Heart left ventricle (tissue), 16 donors: ENCODE results near the gene MTMR4. TPM values are rescaled to one million over a fixed set of nuclear protein-coding genes. Genes with fewer than 3 reads are reported as not detected.

ENCODE experiments used
- ATAC-seq, 4 donors: fragments of 200-7000 bp; cut with Tn5 transposase; one replicate each; pipeline ENCODE4 v1.9.1; 2020 to 2022; ENCODE audit warnings: moderate library complexity in 4 of 4, mild to moderate bottlenecking in 3 of 4, moderate number of reproducible peaks in 1 of 4
- DNase-seq, 5 donors: peaks; one replicate each; pipeline ENCODE4 v3.0.0-alpha.2; 2020
- H3K27ac ChIP-seq, 12 donors: fragments of 200-600 bp; sonication (generic) in 4 of 12; one replicate each; pipeline versions ENCODE4 v1.5.0 to v1.8.0; 2016 to 2022; ENCODE audit warnings: mild to moderate bottlenecking in 2 of 12
- H3K27me3 ChIP-seq, 9 donors: fragments of 200-600 bp; sonication (generic) in 2 of 9; one replicate each; pipeline versions ENCODE4 v1.5.1 to v1.8.0; 2016 to 2022; ENCODE audit warnings: mild to moderate bottlenecking in 3 of 9
- H3K36me3 ChIP-seq, 9 donors: fragments of 200-600 bp; sonication (generic) in 2 of 9; one replicate each; pipeline versions ENCODE4 v1.5.0 to v1.8.0; 2018 to 2022; ENCODE audit warnings: mild to moderate bottlenecking in 2 of 9
- H3K4me1 ChIP-seq, 12 donors: fragments of 200-600 bp; sonication (generic) in 4 of 12; one replicate each; pipeline versions ENCODE4 v1.5.0 to v1.8.0; 2016 to 2022; ENCODE audit warnings: mild to moderate bottlenecking in 3 of 12
- H3K4me3 ChIP-seq, 12 donors: fragments of 200-600 bp; sonication (generic) in 4 of 12; one replicate each; pipeline versions ENCODE4 v1.5.0 to v1.8.0; 2017 to 2022; ENCODE audit warnings: mild to moderate bottlenecking in 9 of 12, moderate library complexity in 4 of 12
- H3K9me3 ChIP-seq, 12 donors: fragments of 200-600 bp; sonication (generic) in 4 of 12; one replicate each; pipeline versions ENCODE4 v1.5.0 to v1.8.0; 2016 to 2022; ENCODE audit warnings: mild to moderate bottlenecking in 1 of 12
- POLR2A ChIP-seq, 2 donors: fragments of 450-650 bp; IDR thresholded peaks; one replicate each; pipeline ENCODE4 v1.6.1; 2017; ENCODE audit warnings: antibody characterized with exemption in 2 of 2, mild to moderate bottlenecking in 2 of 2, moderate library complexity in 2 of 2
- WGBS, 4 donors: extraction: QIAGEN DNeasy Blood & Tissue Kit in 2 of 4; methylation state at CpG; one replicate each; pipeline versions ENCODE4 v1.1.5 to v1.1.7; 2013 to 2018; 5-methylcytosine and 5-hydroxymethylcytosine counted together
- intact Hi-C, 10 donors: fragments of 100-400 bp; cut with DNase I; formaldehyde crosslinking; loops; one replicate each; pipeline versions ENCODE4 v1.11.1 to v1.14.2; 2022
- polyA plus RNA-seq, 2 donors: library from polyadenylated mRNA; stranded (reverse); fragments of 200-250 nt; gene quantifications; one replicate each; pipeline ENCODE4 v1.2.3, GENCODE V29; 2013
- total RNA-seq, 9 donors: library from RNA; depleted of rRNA in 2 of 9; stranded (reverse); fragments of >200 nt in 2 of 9; fragmentation: NEBNext Ultra II Directional in 3 of 9; extraction: Animal tissue kit (Norgen Biotek cat#: 25700) in 3 of 9; gene quantifications; one replicate each; pipeline versions ENCODE4 v1.1.0 to v1.2.4, GENCODE V29; 2016 to 2023
- TF ChIP-seq, protein P1 (sequence below), 12 donors: fragments of 200-600 bp; sonication (generic) in 4 of 12; IDR thresholded peaks; one replicate each; pipeline versions ENCODE4 v1.5.0 to v1.8.0; 2018 to 2022; ENCODE audit warnings: antibody characterized with exemption in 12 of 12, mild to moderate bottlenecking in 5 of 12
- donor health status: ischemic (EF 13 %, LVEDD 7.1; RV severe dilation, severe dysfunction).
- donor health status: healthy with polysubstance abuse.
- donor health status: DM: no; HTN: yes; CAD: no.
- donor health status: DM: no; HTN: no; CAD: no.
- donor health status: ischemic (EF 25% LVEDD 6.9; RV normal size, moderate dysfunction).
- donor health status: ischemic (EF 25% LVEDD 5.7; RV mildly dilated, moderate dysfunction).
- donor health status: healthy.
- donor health status: DM: yes; HTN: yes; CAD: no.
- donor health status: ischemic (EF 35%, LVEDD 5.7; RV mildly dilated, moderate dysfunction).
- donor health status: nonischemic (EF 11% LVEDD 7.7; RV severe dilation, severe dysfunction).
- donor health status: DM: yes; HTN: yes; CAD: no.
- donor health status: PGD.
- donor health status: ischemic (EF 29% LVEDD 5.4; RV normal size, mild dysfunction).
- donor health status: nonischemic (EF 23%, LVEDD 6.1; RV moderate dilation, normal function).

Gene MTMR4
- total and polyA plus RNA-seq, 11 donors = 9.1 to 24.9 (median 19.8) TPM

DNA sequence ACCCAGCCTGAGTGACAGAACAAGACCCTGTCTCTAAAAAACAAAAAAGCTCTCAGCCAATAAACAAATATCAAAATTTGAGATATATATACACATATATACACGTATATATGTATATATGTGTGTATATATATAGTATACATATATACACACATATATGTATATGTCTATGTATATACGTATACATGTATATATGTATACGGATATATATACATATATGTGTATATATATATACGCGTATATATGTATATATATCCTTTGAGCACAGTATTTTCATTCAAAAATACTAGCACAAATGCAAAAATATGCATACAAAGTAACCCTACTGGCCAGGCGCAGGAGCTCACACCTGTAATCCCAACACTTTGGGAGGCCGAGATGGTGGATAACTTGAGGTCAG lies 13.0 kb downstream of the MTMR4 start:
- Histone ChIP-seq H3K9me3 (no peaks in the 10 kb centered on the region), H3K4me3 (no peak overlapping the region), H3K36me3 (peaks cover 0 to 98% (median 90%) of the 10 kb centered on the region in 9 donors), H3K27me3 (no peaks in the 10 kb centered on the region), H3K27ac (no peak overlapping the region), H3K4me1 (peaks cover 0 to 20% (median 0%) of the 10 kb centered on the region in 12 donors)
- 93 to 97% (median 95%) methylated on average over 7 of the region's 7 CpGs for WGBS, 4 donors
- no peak for ATAC-seq
- no peak for DNase-seq
- no peak for TF ChIP-seq POLR2A (IDR thresholded peaks at IDR 0.05)
- TF ChIP-seq, protein P1, sequence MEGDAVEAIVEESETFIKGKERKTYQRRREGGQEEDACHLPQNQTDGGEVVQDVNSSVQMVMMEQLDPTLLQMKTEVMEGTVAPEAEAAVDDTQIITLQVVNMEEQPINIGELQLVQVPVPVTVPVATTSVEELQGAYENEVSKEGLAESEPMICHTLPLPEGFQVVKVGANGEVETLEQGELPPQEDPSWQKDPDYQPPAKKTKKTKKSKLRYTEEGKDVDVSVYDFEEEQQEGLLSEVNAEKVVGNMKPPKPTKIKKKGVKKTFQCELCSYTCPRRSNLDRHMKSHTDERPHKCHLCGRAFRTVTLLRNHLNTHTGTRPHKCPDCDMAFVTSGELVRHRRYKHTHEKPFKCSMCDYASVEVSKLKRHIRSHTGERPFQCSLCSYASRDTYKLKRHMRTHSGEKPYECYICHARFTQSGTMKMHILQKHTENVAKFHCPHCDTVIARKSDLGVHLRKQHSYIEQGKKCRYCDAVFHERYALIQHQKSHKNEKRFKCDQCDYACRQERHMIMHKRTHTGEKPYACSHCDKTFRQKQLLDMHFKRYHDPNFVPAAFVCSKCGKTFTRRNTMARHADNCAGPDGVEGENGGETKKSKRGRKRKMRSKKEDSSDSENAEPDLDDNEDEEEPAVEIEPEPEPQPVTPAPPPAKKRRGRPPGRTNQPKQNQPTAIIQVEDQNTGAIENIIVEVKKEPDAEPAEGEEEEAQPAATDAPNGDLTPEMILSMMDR (IDR thresholded peaks at IDR 0.05) = no peak
- intact Hi-C loops = no loop called here

DNA sequence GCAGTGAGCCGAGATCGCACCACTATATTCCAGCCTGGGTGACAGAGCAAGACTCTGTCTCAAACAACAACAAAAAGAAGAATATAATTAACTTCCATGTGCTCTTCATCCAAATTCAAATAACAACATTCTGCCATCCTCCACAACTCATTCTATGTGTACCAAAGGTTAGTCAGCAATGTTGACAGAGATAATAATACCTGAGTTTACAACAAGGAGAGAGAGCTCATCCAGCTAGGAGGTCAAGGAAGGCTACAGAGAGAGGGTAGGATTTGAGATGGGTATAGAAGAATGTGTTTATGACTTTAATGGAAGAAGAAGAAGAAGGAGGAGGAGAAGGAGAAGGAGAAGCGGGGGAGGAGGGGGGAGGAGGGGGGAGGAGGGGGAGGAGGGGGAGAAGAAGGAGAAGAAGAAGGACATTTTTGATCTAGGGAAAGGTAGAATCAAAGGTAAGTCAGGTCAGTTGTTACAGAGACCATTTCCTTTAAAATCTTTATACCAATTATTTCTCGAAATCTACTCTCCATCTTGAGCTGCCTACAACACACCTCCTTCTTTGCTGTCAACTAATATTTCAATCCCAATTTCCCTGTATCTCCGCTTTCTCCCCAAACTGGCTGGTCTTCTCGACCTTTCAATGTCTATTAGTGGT lies 16.1 kb downstream of the MTMR4 start:
- TF ChIP-seq, protein P1 (IDR thresholded peaks at IDR 0.05) = no peak
- TF ChIP-seq POLR2A (IDR thresholded peaks at IDR 0.05) = no peak
- no peak for DNase-seq
- 93 to 97% (median 95%) methylated on average over 5 to 6 of the region's 6 CpGs for WGBS, 4 donors
- H3K4me3 ChIP-seq = no peak overlapping the region
- H3K27ac ChIP-seq = no peak overlapping the region
- no peaks in the 10 kb centered on the region for H3K9me3 ChIP-seq
- H3K36me3 ChIP-seq = peaks cover 0 to 98% (median 92%) of the 10 kb centered on the region in 9 donors
- intact Hi-C loops = no loop called here
- H3K4me1 ChIP-seq = no peaks in the 10 kb centered on the region
- no peaks in the 10 kb centered on the region for H3K27me3 ChIP-seq
- no peak for ATAC-seq

DNA sequence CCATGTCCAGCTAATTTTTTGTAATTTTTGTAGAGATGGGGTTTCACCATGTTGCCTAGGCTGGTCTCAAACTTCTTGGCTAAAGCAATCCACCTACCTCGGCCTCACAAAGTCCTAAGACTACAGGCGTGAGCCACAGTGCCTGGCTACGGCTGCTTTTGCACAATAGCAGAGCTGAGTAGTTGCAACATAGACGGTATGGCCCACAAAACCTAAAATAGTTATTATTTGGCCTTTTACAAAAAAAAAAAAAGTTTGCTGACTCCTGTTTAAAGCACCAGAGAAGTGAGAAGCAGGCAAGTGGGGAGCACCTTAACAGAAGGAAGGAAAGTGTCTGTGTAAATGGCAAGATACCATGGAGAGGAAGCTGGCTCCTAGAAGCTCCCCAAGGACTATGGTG lies 20.9 kb downstream of the MTMR4 start:
- whole genome bisulfite sequencing, 4 donors = 90 to 95% (median 92%) methylated on average over 4 of the region's 4 CpGs
- ATAC-seq (no peak), DNase-seq (no peak)
- Histone ChIP-seq H3K4me1 (peaks cover 0 to 10% (median 0%) of the 10 kb centered on the region in 12 donors), H3K27me3 (no peaks in the 10 kb centered on the region), H3K36me3 (peaks cover 0 to 99% (median 93%) of the 10 kb centered on the region in 9 donors), H3K9me3 (no peaks in the 10 kb centered on the region), H3K4me3 (no peak overlapping the region), H3K27ac (no peak overlapping the region)
- TF ChIP-seq, protein P1 (IDR thresholded peaks at IDR 0.05) = no peak
- no peak for TF ChIP-seq POLR2A (IDR thresholded peaks at IDR 0.05)
- intact Hi-C loops = no loop called here

DNA sequence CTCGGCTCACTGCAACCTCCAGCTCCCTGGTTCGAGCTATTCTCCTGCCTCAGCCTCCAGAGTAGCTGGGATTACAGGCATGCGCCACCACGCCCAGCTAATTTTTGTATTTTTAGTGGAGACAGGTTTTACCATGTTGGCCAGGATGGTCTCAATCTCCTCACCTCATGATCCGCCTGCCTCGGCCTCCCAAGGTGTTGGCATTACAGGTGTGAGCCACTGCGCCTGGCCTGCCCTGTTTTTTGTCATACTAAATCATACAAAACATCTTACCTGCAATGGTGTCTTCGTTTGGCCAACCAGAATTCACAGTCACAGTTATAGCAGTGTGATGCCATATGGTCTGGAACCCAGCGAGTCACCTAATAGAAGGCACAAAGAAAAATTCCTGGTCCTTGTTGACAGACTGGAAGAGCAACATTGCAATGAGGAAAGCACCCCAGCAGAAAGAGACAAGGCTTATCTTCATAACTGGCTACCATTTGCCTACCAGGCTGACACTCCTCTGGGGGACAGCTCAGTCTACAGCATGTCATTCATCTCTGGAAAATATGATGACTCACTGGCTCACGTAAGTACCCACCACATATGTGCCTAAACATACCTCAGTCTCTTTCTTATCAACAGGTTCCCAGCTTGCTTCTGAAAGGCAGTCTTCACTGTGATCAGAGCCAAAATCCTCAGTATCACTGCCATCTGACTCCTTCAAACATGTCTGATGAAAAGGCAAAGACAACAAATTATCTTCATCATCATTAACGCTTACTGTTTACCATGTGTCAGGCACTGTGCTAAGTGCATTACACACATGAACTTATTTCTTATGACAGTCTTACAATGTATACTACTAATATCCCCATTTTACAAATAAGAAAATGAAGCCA lies 22.0 kb downstream of the MTMR4 start:
- Histone ChIP-seq H3K36me3 (peaks cover 0 to 97% (median 90%) of the 10 kb centered on the region in 9 donors), H3K27me3 (no peaks in the 10 kb centered on the region), H3K4me3 (no peak overlapping the region), H3K9me3 (no peaks in the 10 kb centered on the region), H3K4me1 (peaks cover 0 to 10% (median 0%) of the 10 kb centered on the region in 12 donors), H3K27ac (no peak overlapping the region)
- ATAC-seq (peak in 2 of 4 donors; percentile 31 to 70), DNase-seq (no peak)
- 91 to 94% (median 92%) methylated on average over 11 of the region's 11 CpGs for WGBS, 4 donors
- intact Hi-C loops = no loop called here
- no peak for TF ChIP-seq POLR2A (IDR thresholded peaks at IDR 0.05)
- TF ChIP-seq, protein P1 (IDR thresholded peaks at IDR 0.05) = no peak
